Trophoblast cell (in vitro differentiated cells and primary cell): ENCODE data around the gene SLC30A3.

ENCODE experiments used
- DNase-seq, 2 donors: peaks; one replicate each; pipeline ENCODE4 v3.0.0-alpha.2; 2016
- H2AFZ ChIP-seq: 2 replicates; pipeline ENCODE4 v1.6.1; 2013; ENCODE audit warnings: low read length, moderate library complexity, mild to moderate bottlenecking; ENCODE audit not compliant: insufficient read depth, poor library complexity
- H2AK5ac ChIP-seq: 2 replicates; pipeline ENCODE4 v1.6.1; 2013; ENCODE audit warnings: mild to moderate bottlenecking, low read length
- H2BK120ac ChIP-seq: 2 replicates; pipeline ENCODE4 v1.6.1; 2013; ENCODE audit warnings: low read length, mild to moderate bottlenecking, moderate library complexity; ENCODE audit not compliant: insufficient read depth, poor library complexity
- H2BK12ac ChIP-seq: 2 replicates; pipeline ENCODE4 v1.6.1; 2013; ENCODE audit warnings: mild to moderate bottlenecking, low read length, moderate library complexity
- H2BK5ac ChIP-seq: 2 replicates; pipeline ENCODE4 v1.6.1; 2013; ENCODE audit warnings: low read length, low read depth, moderate library complexity, mild to moderate bottlenecking; ENCODE audit not compliant: poor library complexity
- H3K14ac ChIP-seq: 2 replicates; pipeline ENCODE4 v1.6.1; 2013; ENCODE audit warnings: mild to moderate bottlenecking, low read length
- H3K18ac ChIP-seq: 2 replicates; pipeline ENCODE4 v1.6.1; 2013; ENCODE audit warnings: mild to moderate bottlenecking, low read length
- H3K23ac ChIP-seq: 2 replicates; pipeline ENCODE4 v1.6.1; 2013; ENCODE audit warnings: low read length
- H3K27ac ChIP-seq: 2 replicates; pipeline ENCODE4 v1.5.1; 2013; ENCODE audit warnings: low read depth, mild to moderate bottlenecking, inconsistent platforms, low read length, moderate library complexity
- H3K27me3 ChIP-seq: 2 replicates; pipeline ENCODE4 v1.6.1; 2013; ENCODE audit warnings: inconsistent platforms, mild to moderate bottlenecking, low read length, moderate library complexity; ENCODE audit not compliant: insufficient read depth
- H3K36me3 ChIP-seq, 2 experiments: 1 replicate in 1 of 2; 2 replicates in 1 of 2; pipeline ENCODE4 v1.6.1; 2013; ENCODE audit warnings: low read length in 2 of 2, mild to moderate bottlenecking in 2 of 2, moderate library complexity in 1 of 2; ENCODE audit not compliant: insufficient read depth in 2 of 2, control insufficient read depth in 1 of 2
- H3K4ac ChIP-seq: 2 replicates; pipeline ENCODE4 v1.6.1; 2013; ENCODE audit warnings: low read depth, mild to moderate bottlenecking, low read length, moderate library complexity
- H3K4me1 ChIP-seq, 2 experiments: 1 replicate in 1 of 2; 2 replicates in 1 of 2; pipeline ENCODE4 v1.6.1; 2013; ENCODE audit warnings: low read length in 2 of 2, mild to moderate bottlenecking in 2 of 2, moderate library complexity in 1 of 2; ENCODE audit not compliant: insufficient read depth in 2 of 2, control insufficient read depth in 1 of 2
- H3K4me2 ChIP-seq: 2 replicates; pipeline ENCODE4 v1.6.1; 2013; ENCODE audit warnings: inconsistent platforms, mild to moderate bottlenecking, low read length, moderate library complexity
- H3K4me3 ChIP-seq: 2 replicates; pipeline ENCODE4 v1.5.1; 2013; ENCODE audit warnings: mild to moderate bottlenecking, low read depth, low read length, inconsistent platforms
- H3K79me1 ChIP-seq: one replicate; pipeline ENCODE4 v1.6.1; 2013; ENCODE audit warnings: low read length
- H3K79me2 ChIP-seq: 2 replicates; pipeline ENCODE4 v1.6.1; 2013; ENCODE audit warnings: low read length, mild to moderate bottlenecking; ENCODE audit not compliant: control insufficient read depth, insufficient read depth, poor library complexity
- H3K9ac ChIP-seq: 2 replicates; pipeline ENCODE4 v1.6.1; 2013; ENCODE audit warnings: mild to moderate bottlenecking, low read length
- H3K9me3 ChIP-seq: 2 replicates; pipeline ENCODE4 v1.6.1; 2013; ENCODE audit warnings: low read depth, mild to moderate bottlenecking, control low read depth, inconsistent platforms, low read length; ENCODE audit not compliant: insufficient read depth
- H4K12ac ChIP-seq: 2 replicates; pipeline ENCODE4 v1.6.1; 2013; ENCODE audit warnings: low read depth, mild to moderate bottlenecking, low read length, moderate library complexity
- H4K8ac ChIP-seq: 2 replicates; pipeline ENCODE4 v1.6.1; 2013; ENCODE audit warnings: low read depth, mild to moderate bottlenecking, low read length, moderate library complexity
- H4K91ac ChIP-seq: one replicate; pipeline ENCODE4 v1.6.1; 2013; ENCODE audit warnings: low read depth, mild to moderate bottlenecking, low read length, moderate library complexity
- WGBS: extraction: QIAGEN DNeasy Blood & Tissue Kit; methylation state at CpG from one replicate; pipeline ENCODE4 v1.1.7; 2013; ENCODE audit warnings: missing lambda C conversion rate; ENCODE audit not compliant: insufficient read length, insufficient coverage; ENCODE audit errors: extremely low coverage; 5-methylcytosine and 5-hydroxymethylcytosine counted together

The SLC30A3 gene

DNA sequence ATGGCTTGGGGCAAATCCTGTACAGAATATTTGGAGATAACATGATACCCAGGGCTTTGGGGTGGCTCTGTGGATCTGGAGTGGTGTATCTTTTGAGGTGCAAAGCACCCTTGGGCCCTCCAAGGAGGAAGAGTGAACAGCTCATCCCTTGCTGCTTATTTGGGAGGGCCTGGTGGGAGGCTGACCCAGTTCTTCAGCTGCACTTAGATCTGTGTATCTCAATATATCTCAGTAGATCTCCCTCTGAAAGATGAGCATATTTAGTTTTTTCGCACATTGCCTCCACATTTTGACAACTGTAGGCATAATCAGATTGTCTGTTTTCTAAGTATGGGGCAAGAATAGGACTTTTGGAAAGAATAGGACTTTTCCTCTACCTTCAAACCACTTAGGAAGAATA, 22.1 kb upstream of the SLC30A3 start:
- Histone ChIP-seq H4K8ac (no peak overlapping the region), H3K27me3 (no peaks in the 10 kb centered on the region), H3K18ac (no peak overlapping the region), H3K27ac (no peak overlapping the region), H3K9me3 (peaks cover 2% of the 10 kb centered on the region), H3K4me1 (peaks cover 4 to 7% of the 10 kb centered on the region in 2 experiments), H2BK12ac (no peak overlapping the region), H4K91ac (no peak overlapping the region), H3K4me2 (no peak overlapping the region), H3K79me1 (no peaks in the 10 kb centered on the region), H3K4ac (no peak overlapping the region), H4K12ac (no peak overlapping the region), H3K79me2 (no peaks in the 10 kb centered on the region), H3K36me3 (no peaks in the 10 kb centered on the region), H2BK120ac (no peak overlapping the region), H2AFZ (no peak overlapping the region), H2AK5ac (no peak overlapping the region), H2BK5ac (no peak overlapping the region), H3K9ac (no peak overlapping the region), H3K4me3 (no peak overlapping the region), H3K23ac (no peak overlapping the region), H3K14ac (no peak overlapping the region)
- no CpG with 5 or more reads among the region's 1 CpG for WGBS
- no peak for DNase-seq

DNA sequence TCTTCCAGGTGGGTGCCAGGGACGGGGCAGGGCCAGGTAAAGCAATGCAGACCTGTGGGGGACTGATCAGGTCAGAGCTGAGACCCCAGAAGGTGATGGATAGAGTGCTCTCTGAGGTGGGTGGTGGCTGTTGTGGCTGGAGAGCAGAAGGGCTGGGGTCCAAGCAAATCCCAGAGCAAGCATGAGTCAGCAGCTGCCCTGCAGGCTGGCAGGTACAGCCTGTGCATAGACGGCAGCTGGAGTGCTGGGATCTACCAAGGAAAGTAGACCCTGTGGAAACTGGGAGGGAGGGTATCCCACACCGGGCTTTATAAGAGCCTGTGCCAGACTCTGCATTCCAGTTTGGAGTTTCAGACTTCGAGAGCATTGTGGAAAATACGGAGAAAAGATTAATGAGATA, 20.0 kb upstream of the SLC30A3 start:
- peaks cover 2% of the 10 kb centered on the region for H3K9me3 ChIP-seq
- no peak overlapping the region for H2AFZ ChIP-seq
- no peaks in the 10 kb centered on the region for H3K79me2 ChIP-seq
- H2BK5ac ChIP-seq, result no peak overlapping the region
- no peak overlapping the region for H3K27ac ChIP-seq
- no peak overlapping the region for H3K4me2 ChIP-seq
- H4K8ac ChIP-seq, result no peak overlapping the region
- no peak overlapping the region for H2BK12ac ChIP-seq
- no peak overlapping the region for H3K23ac ChIP-seq
- no peaks in the 10 kb centered on the region for H3K27me3 ChIP-seq
- H3K18ac ChIP-seq, result no peak overlapping the region
- H2BK120ac ChIP-seq, result no peak overlapping the region
- H3K4me3 ChIP-seq, result no peak overlapping the region
- no peaks in the 10 kb centered on the region for H3K79me1 ChIP-seq
- peak overlapping the region; percentile 37 for H3K14ac ChIP-seq
- no peak overlapping the region for H3K4ac ChIP-seq
- no peak overlapping the region for H3K9ac ChIP-seq
- H4K12ac ChIP-seq, result no peak overlapping the region
- no CpG with 5 or more reads among the region's 5 CpGs for WGBS
- H2AK5ac ChIP-seq, result no peak overlapping the region
- H3K36me3 ChIP-seq, result no peaks in the 10 kb centered on the region
- peaks cover 4 to 7% of the 10 kb centered on the region in 2 experiments for H3K4me1 ChIP-seq
- DNase-seq, result no peak
- no peak overlapping the region for H4K91ac ChIP-seq

DNA sequence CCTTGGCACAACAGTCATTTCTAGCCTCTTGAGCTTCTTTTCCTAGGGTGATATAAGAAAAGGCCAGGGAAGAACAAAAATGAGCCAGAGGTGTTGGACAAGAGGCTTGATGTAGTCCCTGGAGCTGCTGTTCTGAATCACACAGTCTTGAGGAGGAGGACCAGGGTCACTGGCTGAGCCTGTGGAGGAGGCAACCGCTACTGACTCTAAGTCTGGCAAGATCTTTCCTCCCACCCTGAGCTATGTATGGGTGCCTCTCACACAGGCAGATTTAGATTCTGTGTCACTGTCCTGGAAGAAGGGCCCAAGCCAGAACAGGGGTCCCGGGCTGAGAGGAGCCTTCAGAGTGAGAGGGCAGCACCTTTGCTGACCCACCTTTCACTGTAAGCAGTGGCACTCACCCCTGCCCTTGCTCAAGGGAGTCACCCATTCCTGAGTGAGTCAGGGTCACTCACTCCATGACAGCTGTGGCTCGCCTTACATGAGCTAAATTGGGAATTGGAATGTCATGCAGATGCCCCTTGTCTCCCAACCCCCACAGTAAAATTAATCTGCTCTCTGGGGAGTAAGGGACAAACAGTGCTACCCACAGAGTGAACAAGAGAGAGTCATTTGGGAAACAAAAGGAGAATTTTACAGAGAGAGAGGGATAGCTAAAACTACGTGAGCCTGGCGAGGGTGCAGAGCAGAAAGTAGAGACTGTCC, 19.2 kb upstream of the SLC30A3 start, which contains the start of gene TRIM54:
TSS of gene TRIM54 (plus strand) at position 575 of the 705 bp plus-strand sequence. CDS start 303 bp downstream, outside the sequence.
- Histone ChIP-seq H2BK120ac (no peak within 1 kb of the TSS), H3K4me2 (no peak within 1 kb of the TSS), H4K12ac (no peak within 1 kb of the TSS), H2BK12ac (no peak within 1 kb of the TSS), H3K9ac (no peak within 1 kb of the TSS), H3K27ac (no peak within 1 kb of the TSS), H3K9me3 (peaks cover 2% of the 10 kb centered on the region), H3K27me3 (no peaks in the 10 kb centered on the region), H2BK5ac (no peak within 1 kb of the TSS), H4K91ac (no peak within 1 kb of the TSS), H2AK5ac (no peak within 1 kb of the TSS), H3K79me2 (no peaks in the 10 kb centered on the region), H3K18ac (no peak within 1 kb of the TSS), H3K23ac (peak within 1 kb of the TSS; percentile 29), H3K36me3 (no peaks in the 10 kb centered on the region), H3K79me1 (no peaks in the 10 kb centered on the region), H4K8ac (no peak within 1 kb of the TSS), H3K4me3 (no peak within 1 kb of the TSS), H3K14ac (peak within 1 kb of the TSS; percentile 37), H3K4me1 (peaks cover 4 to 7% of the 10 kb centered on the region in 2 experiments), H3K4ac (no peak within 1 kb of the TSS), H2AFZ (no peak within 1 kb of the TSS)
- WGBS, result no CpG with 5 or more reads among the region's 5 CpGs
- DNase-seq, result peak in 1 of 2 donors; percentile 26

DNA sequence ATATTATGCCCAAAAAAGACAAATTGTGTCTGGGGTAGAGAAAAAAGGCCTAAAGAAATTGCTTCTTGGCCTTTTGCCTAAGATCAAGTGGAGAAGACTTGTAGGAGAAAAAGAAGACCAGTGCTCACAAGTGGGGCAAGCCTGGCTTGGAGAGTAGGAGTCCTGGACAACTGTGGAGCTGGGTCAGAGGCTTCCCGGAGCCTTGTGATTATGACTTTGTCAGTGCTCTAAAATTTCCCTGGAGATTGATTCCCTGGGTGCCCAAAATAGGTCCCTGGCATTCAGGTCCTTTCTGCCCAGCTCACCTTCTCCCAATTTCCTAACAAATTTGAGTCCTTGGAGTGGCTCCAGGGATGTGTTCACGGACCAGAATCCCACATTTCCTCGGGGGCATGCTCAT, 18.6 kb upstream of the SLC30A3 start:
- Histone ChIP-seq H3K36me3 (no peaks in the 10 kb centered on the region), H3K4me2 (no peak overlapping the region), H3K27me3 (no peaks in the 10 kb centered on the region), H2BK5ac (no peak overlapping the region), H3K9ac (no peak overlapping the region), H3K79me2 (no peaks in the 10 kb centered on the region), H2BK12ac (no peak overlapping the region), H2AFZ (no peak overlapping the region), H2AK5ac (no peak overlapping the region), H3K79me1 (no peaks in the 10 kb centered on the region), H4K91ac (no peak overlapping the region), H4K8ac (no peak overlapping the region), H3K18ac (no peak overlapping the region), H3K27ac (no peak overlapping the region), H3K4ac (no peak overlapping the region), H3K14ac (no peak overlapping the region), H3K9me3 (peaks cover 2% of the 10 kb centered on the region), H2BK120ac (no peak overlapping the region), H3K23ac (no peak overlapping the region), H3K4me1 (peaks cover 4 to 7% of the 10 kb centered on the region in 2 experiments), H4K12ac (no peak overlapping the region), H3K4me3 (no peak overlapping the region)
- no peak for DNase-seq
- WGBS, result no CpG with 5 or more reads among the region's 3 CpGs
